Neural cell (in vitro differentiated cells): ENCODE results near the gene FARP1. TPM values are rescaled to one million over a fixed set of nuclear protein-coding genes. Genes with fewer than 3 reads are reported as not detected.

ENCODE experiments used
- H2AFZ ChIP-seq: fragments of 200-600, 300-800 bp; sonication (generic), shearing (Covaris generic); 2 replicates; pipeline ENCODE4 v1.6.0; 2014; ENCODE audit warnings: low read depth, mild to moderate bottlenecking, antibody characterized with exemption, low read length, moderate library complexity
- H3F3A ChIP-seq: fragments of 200-600 bp; shearing (Covaris generic); 2 replicates; pipeline ENCODE4 v1.6.1; 2016; ENCODE audit warnings: mild to moderate bottlenecking, moderate library complexity, mixed read lengths, antibody characterized with exemption, low read length; ENCODE audit not compliant: insufficient read depth, poor library complexity, severe bottlenecking
- H3K27ac ChIP-seq: fragments of 200-600, 300-800 bp; sonication (generic), shearing (Covaris generic); 2 replicates; pipeline ENCODE4 v1.5.1; 2014; ENCODE audit warnings: mild to moderate bottlenecking, low read length, moderate library complexity
- H3K27me3 ChIP-seq: fragments of 300-800, 200-600 bp; sonication (generic), shearing (Covaris generic); 2 replicates; pipeline ENCODE4 v1.6.0; 2014; ENCODE audit warnings: mild to moderate bottlenecking, low read depth, low read length, moderate library complexity; ENCODE audit not compliant: insufficient read depth
- H3K36me3 ChIP-seq: fragments of 300-800, 200-600 bp; sonication (generic), shearing (Covaris generic); 2 replicates; pipeline ENCODE4 v1.5.1; 2014; ENCODE audit warnings: mild to moderate bottlenecking, antibody characterized with exemption, low read length, moderate library complexity; ENCODE audit not compliant: insufficient read depth
- H3K4me2 ChIP-seq: fragments of 300-800, 200-600 bp; sonication (generic), shearing (Covaris generic); 2 replicates; pipeline ENCODE4 v1.6.0; 2014; ENCODE audit warnings: mild to moderate bottlenecking, low read length
- H3K4me3 ChIP-seq: fragments of 300-800, 200-600 bp; sonication (generic), shearing (Covaris generic); 2 replicates; pipeline ENCODE4 v1.5.1; 2014; ENCODE audit warnings: mild to moderate bottlenecking, low read length, moderate library complexity
- H3K79me2 ChIP-seq: fragments of 200-600 bp; shearing (Covaris generic); replicated peaks from 2 replicates; pipeline ENCODE4 v1.6.0; 2014; ENCODE audit warnings: mild to moderate bottlenecking, low read length, moderate library complexity; ENCODE audit not compliant: insufficient read depth
- H3K9ac ChIP-seq: fragments of 300-800, 200-600 bp; sonication (generic), shearing (Covaris generic); 2 replicates; pipeline ENCODE4 v1.6.1; 2016; ENCODE audit warnings: mild to moderate bottlenecking, low read length, mixed read lengths
- H3K9me2 ChIP-seq: fragments of 200-600 bp; shearing (Covaris generic); 2 replicates; pipeline ENCODE4 v1.6.1; 2016; ENCODE audit warnings: mild to moderate bottlenecking, low read length, mixed read lengths; ENCODE audit not compliant: insufficient read depth
- H3K9me3 ChIP-seq: fragments of 200-600, 300-800 bp; sonication (generic), shearing (Covaris generic); 2 replicates; pipeline ENCODE4 v1.6.1; 2016; ENCODE audit warnings: mild to moderate bottlenecking, mixed run types, low read length, moderate library complexity, mixed read lengths
- H4K20me1 ChIP-seq: fragments of 200-600 bp; shearing (Covaris generic); 2 replicates; pipeline ENCODE4 v1.6.1; 2016; ENCODE audit warnings: mild to moderate bottlenecking, mixed run types; ENCODE audit not compliant: insufficient read depth
- EP300 ChIP-seq: fragments of 450-650 bp; conservative IDR thresholded peaks from 2 replicates; pipeline ENCODE4 v1.6.1; 2014; ENCODE audit warnings: antibody characterized with exemption, mild to moderate bottlenecking, moderate library complexity; ENCODE audit not compliant: poor library complexity, severe bottlenecking
- EZH2 ChIP-seq: fragments of 200-600, 300-800 bp; shearing (Covaris generic), sonication (generic); IDR thresholded peaks from 2 replicates; pipeline ENCODE4 v1.6.1; 2014; ENCODE audit warnings: antibody characterized with exemption, low read length, borderline replicate concordance, mild to moderate bottlenecking; ENCODE audit not compliant: insufficient read depth, poor library complexity, severe bottlenecking
- MXI1 ChIP-seq: fragments of 450-650 bp; conservative IDR thresholded peaks from 2 replicates; pipeline ENCODE4 v1.6.1; 2014; ENCODE audit warnings: antibody characterized with exemption, mild to moderate bottlenecking; ENCODE audit not compliant: poor library complexity, severe bottlenecking
- POLR2AphosphoS5 ChIP-seq: IDR thresholded peaks from 2 replicates; pipeline ENCODE4 v1.6.1; 2012
- RAD21 ChIP-seq: fragments of 450-650 bp; conservative IDR thresholded peaks from 2 replicates; pipeline ENCODE4 v1.6.1; 2014; ENCODE audit warnings: antibody characterized with exemption, mild to moderate bottlenecking, moderate library complexity
- REST ChIP-seq: IDR thresholded peaks from 2 replicates; pipeline ENCODE4 v1.6.1; 2012; ENCODE audit warnings: borderline replicate concordance
- SMC3 ChIP-seq: fragments of 450-650 bp; conservative IDR thresholded peaks from 2 replicates; pipeline ENCODE4 v1.6.1; 2014; ENCODE audit warnings: antibody characterized with exemption, mild to moderate bottlenecking, moderate library complexity; ENCODE audit not compliant: poor library complexity
- TAF1 ChIP-seq: IDR thresholded peaks from 2 replicates; pipeline ENCODE4 v1.6.1; 2012; ENCODE audit warnings: low read depth
- polyA plus RNA-seq: library from polyadenylated mRNA; depleted of rRNA; stranded (reverse); fragments of >200 nt; gene quantifications from 2 replicates; pipeline ENCODE4 v1.2.3, GENCODE V29; 2014
- TF ChIP-seq, protein P1 (sequence below): fragments of 450-650 bp; IDR thresholded peaks from 2 replicates; pipeline ENCODE4 v1.5.1; 2014; ENCODE audit warnings: antibody characterized with exemption, mild to moderate bottlenecking, moderate library complexity; ENCODE audit not compliant: poor library complexity, severe bottlenecking

The FARP1 gene
- polyA plus RNA-seq, 1 donor from 2014 or later: 19.7 TPM

DNA sequence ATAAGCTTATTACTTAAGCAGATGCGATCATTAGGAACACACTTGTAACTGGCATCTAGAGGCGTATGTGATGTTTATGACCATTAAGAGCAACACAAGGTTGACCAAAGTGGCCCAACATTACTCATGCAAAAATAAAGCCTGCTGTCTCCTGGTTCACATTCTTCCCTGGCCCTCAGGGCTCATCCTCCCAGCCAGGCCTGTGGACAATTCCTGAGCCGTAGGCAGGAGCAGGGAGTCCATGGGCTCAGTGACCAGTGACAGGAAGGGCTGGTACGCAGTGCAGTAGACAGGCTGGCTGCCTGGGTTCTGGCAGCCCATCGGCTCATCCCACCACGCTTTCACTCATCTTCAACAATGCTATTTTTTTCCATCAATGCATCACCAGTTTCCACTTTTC, 328.0 kb downstream of the FARP1 start:
- Histone ChIP-seq H3K9me3 (no peaks in the 10 kb centered on the region), H3K27me3 (no peaks in the 10 kb centered on the region), H3F3A (no peaks in the 10 kb centered on the region), H3K36me3 (no peaks in the 10 kb centered on the region), H3K9me2 (no peaks in the 10 kb centered on the region), H3K4me3 (no peak overlapping the region), H3K9ac (no peak overlapping the region), H3K4me2 (no peak overlapping the region), H4K20me1 (no peaks in the 10 kb centered on the region), H3K79me2 (no peaks in the 10 kb centered on the region), H3K27ac (no peak overlapping the region), H2AFZ (no peak overlapping the region)
- no peak for TF ChIP-seq REST
- no peak for TF ChIP-seq RAD21
- TF ChIP-seq EZH2: no peak
- no peak for TF ChIP-seq TAF1
- TF ChIP-seq POLR2AphosphoS5: no peak
- TF ChIP-seq MXI1: no peak
- no peak for TF ChIP-seq EP300
- TF ChIP-seq, protein P1, sequence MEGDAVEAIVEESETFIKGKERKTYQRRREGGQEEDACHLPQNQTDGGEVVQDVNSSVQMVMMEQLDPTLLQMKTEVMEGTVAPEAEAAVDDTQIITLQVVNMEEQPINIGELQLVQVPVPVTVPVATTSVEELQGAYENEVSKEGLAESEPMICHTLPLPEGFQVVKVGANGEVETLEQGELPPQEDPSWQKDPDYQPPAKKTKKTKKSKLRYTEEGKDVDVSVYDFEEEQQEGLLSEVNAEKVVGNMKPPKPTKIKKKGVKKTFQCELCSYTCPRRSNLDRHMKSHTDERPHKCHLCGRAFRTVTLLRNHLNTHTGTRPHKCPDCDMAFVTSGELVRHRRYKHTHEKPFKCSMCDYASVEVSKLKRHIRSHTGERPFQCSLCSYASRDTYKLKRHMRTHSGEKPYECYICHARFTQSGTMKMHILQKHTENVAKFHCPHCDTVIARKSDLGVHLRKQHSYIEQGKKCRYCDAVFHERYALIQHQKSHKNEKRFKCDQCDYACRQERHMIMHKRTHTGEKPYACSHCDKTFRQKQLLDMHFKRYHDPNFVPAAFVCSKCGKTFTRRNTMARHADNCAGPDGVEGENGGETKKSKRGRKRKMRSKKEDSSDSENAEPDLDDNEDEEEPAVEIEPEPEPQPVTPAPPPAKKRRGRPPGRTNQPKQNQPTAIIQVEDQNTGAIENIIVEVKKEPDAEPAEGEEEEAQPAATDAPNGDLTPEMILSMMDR: no peak
- TF ChIP-seq SMC3: no peak

GRCh38 chr13:98471934-98472333, 329.0 kb downstream of the FARP1 start:
- Histone ChIP-seq H4K20me1 (no peaks in the 10 kb centered on the region), H3K27me3 (no peaks in the 10 kb centered on the region), H3F3A (no peaks in the 10 kb centered on the region), H3K4me3 (no peak overlapping the region), H3K79me2 (no peaks in the 10 kb centered on the region), H3K9me3 (no peaks in the 10 kb centered on the region), H2AFZ (no peak overlapping the region), H3K4me2 (no peak overlapping the region), H3K9ac (no peak overlapping the region), H3K36me3 (no peaks in the 10 kb centered on the region), H3K27ac (no peak overlapping the region), H3K9me2 (no peaks in the 10 kb centered on the region)
- TF ChIP-seq RAD21: no peak
- no peak for TF ChIP-seq SMC3
- no peak for TF ChIP-seq POLR2AphosphoS5
- no peak for TF ChIP-seq TAF1
